Nephron progenitor cell (in vitro differentiated cells): ENCODE measurements around the gene PVALB.

Experiments
- DNase-seq: peaks from one replicate; pipeline ENCODE4 v3.0.0; 2021
- H3K27ac Mint-ChIP-seq: 2 replicates; pipeline ENCODE4 v1.8.0; 2021; ENCODE audit warnings: mild to moderate bottlenecking, moderate library complexity, mixed read lengths
- H3K27me3 Mint-ChIP-seq: 2 replicates; pipeline ENCODE4 v1.8.0; 2021; ENCODE audit warnings: mild to moderate bottlenecking, low read depth, mixed read lengths; ENCODE audit not compliant: poor library complexity
- H3K36me3 Mint-ChIP-seq: 2 replicates; pipeline ENCODE4 v1.8.0; 2021; ENCODE audit warnings: low read depth, mixed read lengths
- H3K4me1 Mint-ChIP-seq: 2 replicates; pipeline ENCODE4 v1.8.0; 2021; ENCODE audit warnings: mixed read lengths
- H3K4me3 Mint-ChIP-seq: 2 replicates; pipeline ENCODE4 v1.8.0; 2021; ENCODE audit warnings: mild to moderate bottlenecking, moderate library complexity, mixed read lengths
- H3K9me3 Mint-ChIP-seq: 2 replicates; pipeline ENCODE4 v1.8.0; 2021; ENCODE audit warnings: mild to moderate bottlenecking, moderate library complexity, mixed read lengths
- CTCF ChIP-seq: fragments of 200-600 bp; sonication (generic); IDR thresholded peaks from 2 replicates; pipeline ENCODE4 v1.5.0; 2021; ENCODE audit warnings: antibody characterized with exemption

The PVALB gene

GRCh38 chr22:36773935-36774334 is 42.9 kb downstream of the PVALB start:
- H3K36me3 Mint-ChIP-seq: peaks cover 31% of the 10 kb centered on the region
- H3K9me3 Mint-ChIP-seq: peaks cover 27% of the 10 kb centered on the region
- no peak for DNase-seq
- TF ChIP-seq CTCF: peak; percentile 26
- H3K4me1 Mint-ChIP-seq: peaks cover 52% of the 10 kb centered on the region
- peaks cover 25% of the 10 kb centered on the region for H3K27me3 Mint-ChIP-seq
- H3K4me3 Mint-ChIP-seq: peak overlapping the region; percentile 47
- H3K27ac Mint-ChIP-seq: no peak overlapping the region

DNA sequence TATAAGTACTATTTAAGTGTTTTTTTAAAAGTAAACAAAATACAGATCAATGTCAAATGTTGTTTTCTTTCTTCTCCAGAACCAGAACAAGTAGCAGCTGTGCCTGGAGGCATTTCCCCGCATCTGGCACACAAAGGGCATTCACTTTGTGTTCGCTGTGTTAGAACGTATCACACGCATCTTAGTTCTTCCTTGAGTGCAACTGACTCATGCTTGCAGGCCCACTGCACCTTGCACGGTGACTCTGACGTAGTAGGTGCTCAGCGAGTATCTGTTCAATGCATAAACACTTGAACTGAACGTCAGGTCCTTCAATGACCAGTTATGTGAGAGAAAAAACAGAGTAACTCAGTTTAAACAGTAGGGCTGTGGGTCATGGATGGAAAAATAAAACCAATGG is 44.4 kb downstream of the PVALB start:
- no peak overlapping the region for H3K4me3 Mint-ChIP-seq

DNA sequence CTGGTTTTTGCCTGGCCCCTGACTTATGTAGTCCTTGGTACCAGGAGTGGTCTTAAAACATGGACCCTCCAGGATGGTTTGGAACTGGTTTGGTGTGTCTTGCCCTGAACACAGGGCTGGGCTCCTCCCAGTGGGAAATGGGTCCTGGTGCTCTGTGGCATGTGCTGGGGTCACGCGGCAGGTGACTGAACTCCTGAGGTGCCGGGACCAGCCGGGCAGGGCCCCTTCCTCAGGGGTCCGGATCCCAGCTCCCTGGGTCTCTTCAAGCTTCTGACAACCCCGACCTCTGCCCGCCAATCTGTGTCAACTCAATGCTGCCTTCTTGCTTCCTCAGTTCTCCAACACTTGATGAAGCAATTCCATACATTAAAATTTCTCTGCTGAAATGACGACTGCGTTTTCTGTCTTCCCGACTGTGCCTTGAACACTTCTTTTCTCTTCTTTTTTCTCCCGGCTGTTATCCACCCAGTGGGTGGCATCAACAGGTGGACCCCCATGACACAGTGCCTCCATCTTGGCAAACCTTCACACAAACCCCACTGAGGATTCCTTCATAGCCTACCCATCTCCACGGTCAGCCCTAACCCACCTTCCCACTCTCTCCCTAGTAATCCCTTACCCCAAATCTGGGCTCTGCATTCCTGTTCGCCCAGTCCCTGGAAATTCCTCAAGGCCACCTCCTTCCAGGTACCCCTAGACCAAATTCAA is 45.3 kb downstream of the PVALB start:
- no peak for DNase-seq
- peaks cover 48% of the 10 kb centered on the region for H3K4me1 Mint-ChIP-seq
- peaks cover 3% of the 10 kb centered on the region for H3K27me3 Mint-ChIP-seq
- no peak for TF ChIP-seq CTCF
- peaks cover 34% of the 10 kb centered on the region for H3K36me3 Mint-ChIP-seq
- peaks cover 3% of the 10 kb centered on the region for H3K9me3 Mint-ChIP-seq
- peak overlapping the region; percentile 4 for H3K27ac Mint-ChIP-seq
- no peak overlapping the region for H3K4me3 Mint-ChIP-seq

More for the DNA sequence above, 44.4 kb downstream of the PVALB start:
- Mint-ChIP-seq H3K27me3 (peaks cover 10% of the 10 kb centered on the region), H3K9me3 (peaks cover 12% of the 10 kb centered on the region), H3K4me1 (peaks cover 52% of the 10 kb centered on the region), H3K36me3 (peaks cover 30% of the 10 kb centered on the region), H3K27ac (no peak overlapping the region)
- TF ChIP-seq CTCF: no peak
- DNase-seq: no peak

DNA sequence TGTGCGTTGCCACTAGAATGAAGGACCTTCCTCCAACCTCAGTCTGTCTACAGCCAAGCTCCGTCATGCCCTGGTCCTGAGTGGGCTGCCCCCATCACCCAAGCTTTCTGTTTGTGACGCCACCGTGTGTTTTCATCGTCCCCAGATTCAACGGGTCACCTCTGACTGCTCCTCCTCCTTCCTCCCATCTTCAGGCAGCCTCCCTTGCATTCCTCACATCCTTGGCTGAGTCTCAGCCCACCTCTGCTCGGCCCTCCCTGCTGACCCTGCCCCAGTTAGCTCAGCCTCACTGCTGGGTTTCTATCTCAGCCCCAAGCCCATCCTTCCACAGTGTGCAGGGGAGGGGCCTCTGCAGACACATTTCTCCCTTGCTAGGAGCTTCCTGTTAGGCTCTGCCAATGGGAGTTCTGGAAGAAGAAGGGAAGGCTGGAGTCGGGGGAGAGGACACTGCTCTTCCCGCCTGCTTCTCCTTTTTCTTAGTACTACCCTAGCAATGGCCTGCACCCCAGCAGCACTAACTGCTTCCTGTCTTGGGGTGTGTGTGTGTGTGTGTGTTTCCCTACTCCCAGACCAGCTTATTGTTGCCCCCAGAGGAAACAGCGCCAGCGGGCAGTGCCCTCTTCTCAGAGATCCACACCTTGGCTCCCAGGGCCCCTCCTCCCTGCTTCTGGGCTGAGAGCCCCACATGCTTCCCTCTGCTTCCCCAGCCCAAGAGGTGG is 46.2 kb downstream of the PVALB start:
- peak overlapping the region; percentile 37 for H3K27ac Mint-ChIP-seq
- peak; percentile 41 for DNase-seq
- H3K36me3 Mint-ChIP-seq: peaks cover 31% of the 10 kb centered on the region
- peaks cover 44% of the 10 kb centered on the region for H3K4me1 Mint-ChIP-seq
- no peaks in the 10 kb centered on the region for H3K27me3 Mint-ChIP-seq
- peak overlapping the region; percentile 1 for H3K4me3 Mint-ChIP-seq
- no peaks in the 10 kb centered on the region for H3K9me3 Mint-ChIP-seq
- TF ChIP-seq CTCF: no peak

- Mint-ChIP-seq H3K4me3 (no peak overlapping the region), H3K27me3 (no peaks in the 10 kb centered on the region), H3K4me1 (peaks cover 38% of the 10 kb centered on the region), H3K36me3 (peaks cover 36% of the 10 kb centered on the region), H3K9me3 (no peaks in the 10 kb centered on the region), H3K27ac (peak overlapping the region; percentile 37)
- no peak for DNase-seq
- TF ChIP-seq CTCF: no peak
Observed at GRCh38 chr22:36769541-36770512, 47.0 kb downstream of the PVALB start.
